Ascending aorta (tissue), 2 donors: ENCODE results near the gene CCNH. TPM values are rescaled to one million over a fixed set of nuclear protein-coding genes. Genes with fewer than 3 reads are reported as not detected.

Source experiments
- DNase-seq, 2 donors: peaks; one replicate each; pipeline ENCODE4 v3.0.0-alpha.2; 2019; ENCODE audit warnings: low spot score in 2 of 2
- H3K27ac ChIP-seq, 2 donors: fragments of 200-600 bp; sonication (generic); one replicate each; pipeline ENCODE4 v1.5.1; 2016 to 2017; ENCODE audit warnings: mild to moderate bottlenecking in 1 of 2
- H3K27me3 ChIP-seq: fragments of 200-600 bp; sonication (generic); one replicate; pipeline ENCODE4 v1.5.1; 2017
- H3K36me3 ChIP-seq, 2 donors: fragments of 200-600 bp; sonication (generic); one replicate each; pipeline ENCODE4 v1.5.1; 2016
- H3K4me1 ChIP-seq, 2 donors: fragments of 200-600 bp; sonication (generic); one replicate each; pipeline ENCODE4 v1.5.1; 2016 to 2017; ENCODE audit warnings: mild to moderate bottlenecking in 1 of 2
- H3K4me3 ChIP-seq, 2 donors: fragments of 200-600 bp; sonication (generic); one replicate each; pipeline ENCODE4 v1.5.1; 2016 to 2017; ENCODE audit warnings: mild to moderate bottlenecking in 1 of 2
- H3K9me3 ChIP-seq, 2 donors: fragments of 200-600 bp; sonication (generic); one replicate each; pipeline ENCODE4 v1.5.1; 2016
- CTCF ChIP-seq, 3 experiments: fragments of 200-600 bp in 2 of 3; fragments of 450-650 bp in 1 of 3; sonication (generic) in 2 of 3; IDR thresholded peaks; one replicate each; pipeline ENCODE4 v1.5.1; 2016 to 2019; ENCODE audit warnings: antibody characterized with exemption in 3 of 3, mild to moderate bottlenecking in 1 of 3, moderate library complexity in 1 of 3
- intact Hi-C: fragments of 100-400 bp; cut with DNase I; formaldehyde crosslinking; loops from one replicate; pipeline ENCODE4 v1.15.1; 2023
- total RNA-seq: library from RNA; depleted of rRNA; stranded (reverse); fragments of >200 nt; gene quantifications from one replicate; pipeline ENCODE4 v1.1.0, GENCODE V29; 2016

The CCNH gene
- total RNA-seq, 1 donor from 2014 or later = 65.7 TPM

DNA sequence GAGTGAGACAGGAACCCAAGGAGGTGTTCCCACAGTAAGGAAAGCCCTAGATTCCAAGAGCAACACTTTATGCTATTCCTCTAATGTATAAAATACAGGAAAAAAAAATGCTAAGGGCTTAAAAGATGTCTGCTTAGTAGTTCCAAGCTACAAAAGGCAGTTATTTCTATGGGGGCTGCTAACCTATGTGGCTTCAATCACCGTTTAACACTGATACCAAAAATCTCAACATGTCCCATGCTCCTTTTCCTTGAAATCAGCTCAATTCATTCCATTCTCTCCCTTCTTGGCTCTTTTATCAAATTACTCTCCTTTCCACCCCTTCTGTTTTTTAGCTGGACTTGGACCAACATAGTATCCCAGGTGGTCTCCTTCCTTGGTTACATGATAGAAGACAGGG, 20.6 kb downstream of the CCNH start:
- H3K4me3 ChIP-seq = no peak overlapping the region
- H3K4me1 ChIP-seq = peaks cover 0 to 23% of the 10 kb centered on the region in 2 donors
- no peaks in the 10 kb centered on the region for H3K9me3 ChIP-seq
- no peak for DNase-seq
- TF ChIP-seq CTCF (IDR thresholded peaks at IDR 0.05) = no peak
- H3K36me3 ChIP-seq = peaks cover 32 to 67% of the 10 kb centered on the region in 2 donors
- intact Hi-C loops = no loop called here
- H3K27ac ChIP-seq = peak overlapping the region; percentile 47 to 58
- no peaks in the 10 kb centered on the region for H3K27me3 ChIP-seq

GRCh38 chr5:87390576-87391199, 22.0 kb downstream of the CCNH start:
- intact Hi-C loops = no loop called here
- no peak overlapping the region for H3K27ac ChIP-seq

GRCh38 chr5:87390075-87390474, 22.7 kb downstream of the CCNH start:
- intact Hi-C loops = no loop called here
- Histone ChIP-seq H3K36me3 (peaks cover 27 to 60% of the 10 kb centered on the region in 2 donors), H3K4me1 (peaks cover 0 to 23% of the 10 kb centered on the region in 2 donors), H3K4me3 (no peak overlapping the region), H3K27ac (no peak overlapping the region), H3K27me3 (no peaks in the 10 kb centered on the region), H3K9me3 (no peaks in the 10 kb centered on the region)
- no peak for TF ChIP-seq CTCF (IDR thresholded peaks at IDR 0.05)
- DNase-seq = no peak

More at GRCh38 chr5:87390576-87391199, 22.0 kb downstream of the CCNH start:
- Histone ChIP-seq H3K9me3 (no peaks in the 10 kb centered on the region), H3K36me3 (peaks cover 32 to 66% of the 10 kb centered on the region in 2 donors), H3K4me3 (no peak overlapping the region), H3K4me1 (peaks cover 0 to 23% of the 10 kb centered on the region in 2 donors), H3K27me3 (no peaks in the 10 kb centered on the region)
- no peak for TF ChIP-seq CTCF (IDR thresholded peaks at IDR 0.05)
- no peak for DNase-seq

GRCh38 chr5:87389296-87390034, 23.3 kb downstream of the CCNH start:
- TF ChIP-seq CTCF (IDR thresholded peaks at IDR 0.05) = no peak
- Histone ChIP-seq H3K4me1 (peaks cover 0 to 20% of the 10 kb centered on the region in 2 donors), H3K27me3 (no peaks in the 10 kb centered on the region), H3K9me3 (no peaks in the 10 kb centered on the region), H3K27ac (no peak overlapping the region), H3K4me3 (no peak overlapping the region), H3K36me3 (peaks cover 24 to 54% of the 10 kb centered on the region in 2 donors)
- no peak for DNase-seq
- intact Hi-C loops = no loop called here

- Histone ChIP-seq H3K27ac (peak overlapping the region in 1 of 2 donors; percentile 35), H3K4me3 (no peak overlapping the region), H3K4me1 (peaks cover 0 to 16% of the 10 kb centered on the region in 2 donors), H3K9me3 (no peaks in the 10 kb centered on the region), H3K36me3 (peaks cover 24 to 55% of the 10 kb centered on the region in 2 donors), H3K27me3 (no peaks in the 10 kb centered on the region)
- intact Hi-C loops = no loop called here
- TF ChIP-seq CTCF (IDR thresholded peaks at IDR 0.05) = no peak
- DNase-seq = no peak
These were observed 24.6 kb downstream of the CCNH start for GRCh38 chr5:87388129-87388528.
